Endodermal cell (in vitro differentiated cells): Measurements from ENCODE around the gene ADORA2A. TPM values are rescaled to one million over a fixed set of nuclear protein-coding genes. Genes with fewer than 3 reads are reported as not detected.
A peak's percentile ranks its signal among the peaks of the same experiment; 100 is the strongest.

ENCODE experiments used
- DNase-seq: peaks from one replicate; pipeline ENCODE4 v3.0.0-alpha.2; 2017
- H3K27ac ChIP-seq: 2 replicates; pipeline ENCODE4 v1.5.1; 2013; ENCODE audit warnings: mild to moderate bottlenecking, low read depth, low read length, moderate library complexity
- H3K27me3 ChIP-seq: 2 replicates; pipeline ENCODE4 v1.6.1; 2013; ENCODE audit warnings: mild to moderate bottlenecking, low read length, moderate library complexity; ENCODE audit not compliant: insufficient read depth, control insufficient read depth, poor library complexity, severe bottlenecking
- H3K36me3 ChIP-seq: 2 replicates; pipeline ENCODE4 v1.7.0; 2013; ENCODE audit warnings: mild to moderate bottlenecking, low read length, moderate library complexity; ENCODE audit not compliant: control insufficient read depth, insufficient read depth
- H3K4me1 ChIP-seq: one replicate; pipeline ENCODE4 v1.7.0; 2013; ENCODE audit warnings: low read length; ENCODE audit not compliant: control insufficient read depth, insufficient read depth
- H3K4me3 ChIP-seq: 2 replicates; pipeline ENCODE4 v1.5.1; 2013; ENCODE audit warnings: mild to moderate bottlenecking, low read length, moderate library complexity
- H3K9ac ChIP-seq: 2 replicates; pipeline ENCODE4 v1.6.1; 2013; ENCODE audit warnings: mild to moderate bottlenecking, low read length, moderate library complexity; ENCODE audit not compliant: poor library complexity, severe bottlenecking; ENCODE audit errors: extremely low read depth
- H3K9me3 ChIP-seq: 2 replicates; pipeline ENCODE4 v1.6.1; 2013; ENCODE audit warnings: mild to moderate bottlenecking, low read length, moderate library complexity; ENCODE audit not compliant: control insufficient read depth
- H3K27ac Mint-ChIP-seq: 2 replicates; pipeline ENCODE4 v1.8.0; 2020; ENCODE audit warnings: mixed read lengths
- H3K27me3 Mint-ChIP-seq: 2 replicates; pipeline ENCODE4 v1.8.0; 2021; ENCODE audit warnings: mild to moderate bottlenecking, mixed read lengths; ENCODE audit not compliant: insufficient read depth
- H3K36me3 Mint-ChIP-seq: 2 replicates; pipeline ENCODE4 v1.8.0; 2020; ENCODE audit warnings: low read depth, mixed read lengths
- H3K4me1 Mint-ChIP-seq: 2 replicates; pipeline ENCODE4 v1.8.0; 2020; ENCODE audit warnings: mixed read lengths
- H3K4me3 Mint-ChIP-seq: 2 replicates; pipeline ENCODE4 v1.8.0; 2020; ENCODE audit warnings: mild to moderate bottlenecking, moderate library complexity, mixed read lengths
- H3K9me3 Mint-ChIP-seq: 2 replicates; pipeline ENCODE4 v1.8.0; 2020; ENCODE audit warnings: mild to moderate bottlenecking, mixed read lengths
- CTCF ChIP-seq: fragments of 200-600 bp; sonication (generic); conservative IDR thresholded peaks from 2 replicates; pipeline ENCODE4 v1.5.0; 2021; ENCODE audit warnings: antibody characterized with exemption, mild to moderate bottlenecking
- WGBS, 2 experiments: methylation state at CpG; one replicate each; pipeline versions ENCODE4 v1.1.5 to v1.1.7; 2013; ENCODE audit warnings: missing lambda C conversion rate in 2 of 2, mixed read lengths in 1 of 2; ENCODE audit not compliant: insufficient coverage in 1 of 2, insufficient read length in 1 of 2; 5-methylcytosine and 5-hydroxymethylcytosine counted together
- total RNA-seq, 2 donors: library from RNA; stranded (reverse); fragmentation: NEBNext Ultra II Directional in 1 of 2; extraction: Animal tissue kit (Norgen Biotek cat#: 25700) in 1 of 2; gene quantifications; 2 replicates in 1 of 2; 3 replicates in 1 of 2; pipeline ENCODE4 v1.2.1, GENCODE V29; 2021

ADORA2A gene
- total RNA-seq, 2 donors from 2014 or later: 4.1 to 4.7 TPM

- H3K36me3 ChIP-seq: no peaks in the 10 kb centered on the region
- WGBS, 2 experiments: 74% methylated on average over 1 of the region's 1 CpG; no CpG with 5 or more reads in 1 of the 2 experiments
- H3K4me1 Mint-ChIP-seq: peaks cover 19% of the 10 kb centered on the region
- H3K9me3 Mint-ChIP-seq: no peaks in the 10 kb centered on the region
- H3K27ac ChIP-seq: no peak overlapping the region
- H3K4me3 Mint-ChIP-seq: no peak overlapping the region
- H3K27me3 ChIP-seq: no peaks in the 10 kb centered on the region
- no peaks in the 10 kb centered on the region for H3K36me3 Mint-ChIP-seq
- peak; percentile 14 for DNase-seq
- peaks cover 5% of the 10 kb centered on the region for H3K27me3 Mint-ChIP-seq
- no peak overlapping the region for H3K4me3 ChIP-seq
- no peak overlapping the region for H3K27ac Mint-ChIP-seq
- H3K9ac ChIP-seq: no peak overlapping the region
- H3K4me1 ChIP-seq: peaks cover 8% of the 10 kb centered on the region
- no peak for TF ChIP-seq CTCF
- no peaks in the 10 kb centered on the region for H3K9me3 ChIP-seq
These were observed 32.5 kb downstream of the ADORA2A start for GRCh38 chr22:24459911-24460310.

GRCh38 chr22:24460418-24461089 is 33.2 kb downstream of the ADORA2A start:
- Histone ChIP-seq H3K36me3 (no peaks in the 10 kb centered on the region), H3K4me3 (no peak overlapping the region), H3K4me1 (peaks cover 8% of the 10 kb centered on the region), H3K27ac (no peak overlapping the region), H3K9me3 (no peaks in the 10 kb centered on the region), H3K9ac (no peak overlapping the region), H3K27me3 (no peaks in the 10 kb centered on the region)
- Mint-ChIP-seq H3K36me3 (no peaks in the 10 kb centered on the region), H3K9me3 (no peaks in the 10 kb centered on the region), H3K27ac (no peak overlapping the region), H3K4me3 (no peak overlapping the region), H3K4me1 (peaks cover 19% of the 10 kb centered on the region), H3K27me3 (peaks cover 5% of the 10 kb centered on the region)
- DNase-seq: peak; percentile 69
- TF ChIP-seq CTCF: peak; percentile 23
- 69 to 82% methylated on average over 10 of the region's 10 CpGs for WGBS, 2 experiments

GRCh38 chr22:24463071-24463760 is 35.8 kb downstream of the ADORA2A start:
- Histone ChIP-seq H3K4me1 (peaks cover 19% of the 10 kb centered on the region), H3K9me3 (no peaks in the 10 kb centered on the region), H3K9ac (no peak overlapping the region), H3K4me3 (no peak overlapping the region), H3K27me3 (no peaks in the 10 kb centered on the region), H3K36me3 (no peaks in the 10 kb centered on the region), H3K27ac (no peak overlapping the region)
- no peak overlapping the region for H3K4me3 Mint-ChIP-seq
- no peaks in the 10 kb centered on the region for H3K9me3 Mint-ChIP-seq
- TF ChIP-seq CTCF: no peak
- peaks cover 33% of the 10 kb centered on the region for H3K4me1 Mint-ChIP-seq
- DNase-seq: no peak
- H3K36me3 Mint-ChIP-seq: no peaks in the 10 kb centered on the region
- no peaks in the 10 kb centered on the region for H3K27me3 Mint-ChIP-seq
- WGBS, 2 experiments: 94 to 95% methylated on average over 6 of the region's 6 CpGs
- H3K27ac Mint-ChIP-seq: no peak overlapping the region
